DND-41 (cell line): ENCODE results near the gene NSD1.

Source experiments
- ATAC-seq: fragments of 200-7000 bp; cut with Tn5 transposase; 3 replicates; pipeline ENCODE4 v1.9.1; 2021; ENCODE audit warnings: low read depth; ENCODE audit not compliant: insufficient read depth
- DNase-seq: peaks from one replicate; pipeline ENCODE4 v3.0.0-alpha.2; 2020
- H2AFZ ChIP-seq: 2 replicates; pipeline ENCODE4 v1.6.0; 2012; ENCODE audit warnings: low read depth, low read length
- H3K27ac ChIP-seq: 2 replicates; pipeline ENCODE4 v1.5.1; 2012; ENCODE audit warnings: low read length, inconsistent platforms
- H3K27me3 ChIP-seq: fragments of 200-600 bp; sonication (generic); 2 replicates; pipeline ENCODE4 v1.6.0; 2012; ENCODE audit warnings: low read length, mild to moderate bottlenecking, inconsistent platforms; ENCODE audit not compliant: insufficient read depth, poor library complexity
- H3K36me3 ChIP-seq: 2 replicates; pipeline ENCODE4 v1.5.1; 2012; ENCODE audit warnings: low read length, inconsistent platforms; ENCODE audit not compliant: insufficient read depth
- H3K4me1 ChIP-seq: 2 replicates; pipeline ENCODE4 v1.5.1; 2012; ENCODE audit warnings: mild to moderate bottlenecking, low read length; ENCODE audit not compliant: insufficient read depth
- H3K4me2 ChIP-seq: 2 replicates; pipeline ENCODE4 v1.6.0; 2012; ENCODE audit warnings: mild to moderate bottlenecking, moderate library complexity, low read length, inconsistent platforms; ENCODE audit not compliant: insufficient read depth
- H3K4me3 ChIP-seq, 2 experiments: fragments of 200-600 bp in 1 of 2; shearing (Covaris generic) in 1 of 2; 2 replicates each; pipeline ENCODE4 v1.5.1; 2012 to 2016; ENCODE audit warnings: inconsistent platforms in 2 of 2, low read length in 2 of 2, mild to moderate bottlenecking in 2 of 2, low read depth in 1 of 2, moderate library complexity in 1 of 2
- H3K79me2 ChIP-seq: 2 replicates; pipeline ENCODE4 v1.6.0; 2012; ENCODE audit warnings: low read length, inconsistent platforms; ENCODE audit not compliant: insufficient read depth
- H3K9ac ChIP-seq: 2 replicates; pipeline ENCODE4 v1.6.0; 2012; ENCODE audit warnings: low read depth, mild to moderate bottlenecking, inconsistent platforms, low read length, moderate library complexity
- H3K9me3 ChIP-seq: 2 replicates; pipeline ENCODE4 v1.5.1; 2012; ENCODE audit warnings: low read length, moderate library complexity, mild to moderate bottlenecking, inconsistent platforms; ENCODE audit not compliant: insufficient read depth, severe bottlenecking
- H4K20me1 ChIP-seq: 2 replicates; pipeline ENCODE4 v1.6.0; 2012; ENCODE audit warnings: low read length; ENCODE audit not compliant: insufficient read depth
- CTCF ChIP-seq: IDR thresholded peaks from 2 replicates; pipeline ENCODE4 v1.5.1; 2012; ENCODE audit warnings: borderline replicate concordance, low read length, moderate library complexity, mild to moderate bottlenecking; ENCODE audit not compliant: poor library complexity, severe bottlenecking; ENCODE audit errors: extremely low read depth
- EZH2 ChIP-seq: IDR thresholded peaks from 3 replicates; pipeline ENCODE4 v1.6.1; 2012; ENCODE audit warnings: borderline replicate concordance, low read depth, mild to moderate bottlenecking, moderate library complexity, low read length, inconsistent platforms; ENCODE audit not compliant: severe bottlenecking

NSD1 gene

DNA sequence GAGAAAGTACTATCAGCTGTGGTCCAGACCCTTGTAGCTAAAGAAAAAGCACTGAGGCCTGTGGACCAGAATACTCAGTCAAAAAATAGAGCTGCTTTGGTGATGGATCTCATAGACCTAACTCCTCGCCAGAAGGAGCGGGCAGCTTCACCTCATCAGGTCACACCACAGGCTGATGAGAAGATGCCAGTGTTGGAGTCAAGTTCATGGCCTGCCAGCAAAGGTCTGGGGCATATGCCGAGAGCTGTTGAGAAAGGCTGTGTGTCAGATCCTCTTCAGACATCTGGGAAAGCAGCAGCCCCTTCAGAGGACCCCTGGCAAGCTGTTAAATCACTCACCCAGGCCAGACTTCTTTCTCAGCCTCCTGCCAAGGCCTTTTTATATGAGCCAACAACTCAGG is 161.1 kb downstream of the NSD1 start:
- H4K20me1 ChIP-seq: peaks cover 11% of the 10 kb centered on the region; the same call in 1 of the 2 replicates
- ATAC-seq (no peak), DNase-seq (no peak)
- H2AFZ ChIP-seq: no peak overlapping the region
- H3K36me3 ChIP-seq: peaks cover 76% of the 10 kb centered on the region
- no peaks in the 10 kb centered on the region for H3K9me3 ChIP-seq
- H3K4me1 ChIP-seq: peaks cover 17% of the 10 kb centered on the region
- H3K27ac ChIP-seq: no peak overlapping the region
- H3K9ac ChIP-seq: no peak overlapping the region
- no peak overlapping the region for H3K4me3 ChIP-seq
- no peak overlapping the region for H3K4me2 ChIP-seq
- TF ChIP-seq EZH2 (no peak), CTCF (no peak)
- no peaks in the 10 kb centered on the region for H3K27me3 ChIP-seq
- H3K79me2 ChIP-seq: no peaks in the 10 kb centered on the region

DNA sequence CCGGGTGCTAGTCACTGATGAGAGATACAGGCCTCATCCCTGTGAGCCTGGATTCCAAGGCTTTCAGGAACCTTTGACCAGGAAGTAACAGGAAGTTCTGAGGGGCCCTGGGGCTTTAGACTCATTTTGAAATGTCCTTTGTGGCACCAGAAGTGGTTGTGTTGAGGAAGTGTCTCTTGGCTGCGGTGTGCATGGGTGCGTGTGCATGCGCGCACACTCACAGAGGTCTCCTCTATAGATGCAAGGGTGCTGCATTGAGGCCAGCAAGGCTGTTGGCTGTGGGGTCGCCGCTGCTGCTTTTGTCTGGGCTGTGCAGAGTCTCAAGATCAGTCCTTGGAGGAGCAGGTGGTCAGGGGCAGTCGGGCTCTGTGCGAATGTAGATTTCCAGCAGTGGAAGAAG is 162.4 kb downstream of the NSD1 start:
- no peak for DNase-seq
- H3K36me3 ChIP-seq: peaks cover 71% of the 10 kb centered on the region
- no peaks in the 10 kb centered on the region for H3K79me2 ChIP-seq
- no peaks in the 10 kb centered on the region for H3K9me3 ChIP-seq
- H2AFZ ChIP-seq: no peak overlapping the region
- TF ChIP-seq CTCF (no peak), EZH2 (no peak)
- H3K27ac ChIP-seq: no peak overlapping the region
- peaks cover 11% of the 10 kb centered on the region; the same call in 1 of the 2 replicates for H4K20me1 ChIP-seq
- no peak overlapping the region for H3K9ac ChIP-seq
- H3K4me3 ChIP-seq: no peak overlapping the region
- H3K4me1 ChIP-seq: peaks cover 30% of the 10 kb centered on the region
- H3K4me2 ChIP-seq: no peak overlapping the region
- no peaks in the 10 kb centered on the region for H3K27me3 ChIP-seq
- ATAC-seq: no peak

GRCh38 chr5:177296581-177296980 is 163.0 kb downstream of the NSD1 start:
- no peak overlapping the region for H3K4me2 ChIP-seq
- peaks cover 36% of the 10 kb centered on the region for H3K4me1 ChIP-seq
- H3K36me3 ChIP-seq: peaks cover 72% of the 10 kb centered on the region
- H3K79me2 ChIP-seq: 0 out of 2 replicates have a peak, but pooled peaks cover under 1% of the 10 kb centered on the region
- no peak overlapping the region for H3K27ac ChIP-seq
- H3K27me3 ChIP-seq: no peaks in the 10 kb centered on the region
- H3K4me3 ChIP-seq: no peak overlapping the region
- peaks cover 14% of the 10 kb centered on the region; the same call in 1 of the 2 replicates for H4K20me1 ChIP-seq
- DNase-seq (no peak), ATAC-seq (no peak)
- H3K9me3 ChIP-seq: no peaks in the 10 kb centered on the region
- no peak for TF ChIP-seq EZH2
- TF ChIP-seq CTCF: no peak
- no peak overlapping the region for H3K9ac ChIP-seq
- no peak overlapping the region for H2AFZ ChIP-seq

GRCh38 chr5:177297922-177298321 is 164.3 kb downstream of the NSD1 start:
- no peak overlapping the region for H3K4me2 ChIP-seq
- H3K9me3 ChIP-seq: no peaks in the 10 kb centered on the region
- H3K27ac ChIP-seq: no peak overlapping the region
- ATAC-seq (no peak), DNase-seq (no peak)
- H3K79me2 ChIP-seq: peaks cover 14% of the 10 kb centered on the region
- peaks cover 20% of the 10 kb centered on the region; the same call in 1 of the 2 replicates for H4K20me1 ChIP-seq
- H3K27me3 ChIP-seq: no peaks in the 10 kb centered on the region
- no peak overlapping the region for H3K4me3 ChIP-seq
- no peak for TF ChIP-seq EZH2
- peaks cover 67% of the 10 kb centered on the region for H3K36me3 ChIP-seq
- H3K9ac ChIP-seq: no peak overlapping the region
- H3K4me1 ChIP-seq: peaks cover 50% of the 10 kb centered on the region
- H2AFZ ChIP-seq: no peak overlapping the region
